Stimulated activated CD8-positive, alpha-beta memory T cell treated with anti-CD3 and anti-CD28 coated beads, Interleukin-4, amount 100 ng/mL, for 4 hours (primary cell): ENCODE results near the gene DGKD.

ENCODE experiments used
- DNase-seq, 2 donors: peaks; one replicate each; pipeline ENCODE4 v3.0.0-alpha.2; 2020; ENCODE audit warnings: low read depth in 2 of 2, low spot score in 1 of 2

The DGKD gene

GRCh38 chr2:233471291-233472035, 117.2 kb downstream of the DGKD start:
- DNase-seq, result no peak

GRCh38 chr2:233473386-233473791, 119.1 kb downstream of the DGKD start:
- DNase-seq, result no peak

GRCh38 chr2:233473878-233474277, 119.6 kb downstream of the DGKD start:
- DNase-seq, result no peak

- no peak for DNase-seq
These were observed 120.2 kb downstream of the DGKD start for GRCh38 chr2:233474308-233475160.

- no peak for DNase-seq
These were observed 121.7 kb downstream of the DGKD start for GRCh38 chr2:233476063-233476410.

GRCh38 chr2:233476651-233477547, 122.6 kb downstream of the DGKD start:
- DNase-seq, result no peak

GRCh38 chr2:233477548-233478433, 123.5 kb downstream of the DGKD start:
- no peak for DNase-seq

- no peak for DNase-seq
These were observed 125.6 kb downstream of the DGKD start for GRCh38 chr2:233479616-233480489.

- no peak for DNase-seq
These were observed 126.4 kb downstream of the DGKD start for GRCh38 chr2:233480490-233481202.

GRCh38 chr2:233481368-233482142, 127.3 kb downstream of the DGKD start:
- DNase-seq, result no peak

GRCh38 chr2:233482616-233483015, 128.3 kb downstream of the DGKD start:
- DNase-seq, result no peak

- no peak for DNase-seq
These were observed 131.4 kb downstream of the DGKD start for GRCh38 chr2:233485726-233486125.

- no peak for DNase-seq
These were observed 132.1 kb downstream of the DGKD start for GRCh38 chr2:233486357-233486756.

GRCh38 chr2:233486778-233487552, 132.7 kb downstream of the DGKD start:
- no peak for DNase-seq

- no peak for DNase-seq
These were observed 133.6 kb downstream of the DGKD start for GRCh38 chr2:233487748-233488345.

- no peak for DNase-seq
These were observed 134.8 kb downstream of the DGKD start for GRCh38 chr2:233489143-233489542.

GRCh38 chr2:233489666-233490065, 135.4 kb downstream of the DGKD start:
- DNase-seq, result no peak
